ENCODE results near the gene ACTN4. TPM values are rescaled to one million over a fixed set of nuclear protein-coding genes. Genes with fewer than 3 reads are reported as not detected.
A peak's percentile ranks its signal among the peaks of the same experiment; 100 is the strongest.

Gene ACTN4
- total and polyA plus RNA-seq, 2 donors (not counting 1 experiment from before 2014, with no cell fraction given): 108 to 164 TPM

DNA sequence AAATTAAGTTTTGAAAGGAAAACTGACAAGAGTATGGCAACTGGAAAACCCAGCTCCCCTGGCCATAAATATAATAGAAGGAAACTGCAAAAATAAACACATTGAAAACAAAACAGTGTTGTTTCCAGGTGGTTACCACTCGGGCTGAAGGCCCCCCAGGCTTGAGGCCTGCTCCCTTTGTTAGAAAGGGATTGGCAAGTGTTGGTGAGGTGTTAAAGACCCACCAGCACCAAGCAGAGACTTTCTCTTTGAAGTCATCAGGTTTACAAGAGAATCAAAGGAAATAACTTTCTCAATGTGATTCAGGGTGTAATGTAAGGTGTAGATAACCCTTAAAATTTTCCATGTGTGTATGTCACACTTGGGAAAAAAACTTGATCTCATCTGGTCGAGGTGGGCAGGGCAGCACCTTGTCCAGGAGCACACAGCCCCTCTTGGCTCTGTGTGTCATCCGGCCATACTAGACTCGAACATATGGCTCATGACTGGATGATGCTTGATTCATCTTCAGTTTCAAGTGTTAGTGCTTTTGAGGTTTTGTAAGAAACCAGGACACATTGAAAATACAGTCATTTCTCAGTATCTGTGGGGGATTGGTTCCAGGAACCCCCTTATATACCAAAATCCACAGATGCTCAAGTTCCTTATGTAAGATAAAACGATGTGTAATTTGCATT is 7.8 kb downstream of the ACTN4 start:
- no peak overlapping the region for H3K4me3 Mint-ChIP-seq
- H3K4me3 ChIP-seq (ENCODE audit: control extremely low read depth in 1 of 5, extremely low read depth in 1 of 5, insufficient read depth in 1 of 5, low read depth in 2 of 5, low read length in 4 of 5): no peak overlapping the region
- TF ChIP-seq EZH2 (IDR thresholded peaks at IDR 0.05; ENCODE audit: borderline replicate concordance, insufficient read depth, low read depth, low read length, poor library complexity, severe bottlenecking) (no peak), CTCF (IDR thresholded peaks at IDR 0.05) (no peak)
- no peaks in the 10 kb centered on the region for H3K27me3 ChIP-seq (replicated peaks in 1 of 4; ENCODE audit: control extremely low read depth in 1 of 4, control insufficient read depth in 3 of 4, insufficient read depth in 4 of 4, low read length in 3 of 4)
- H2AFZ ChIP-seq (ENCODE audit: insufficient read depth, low read depth, low read length, poor library complexity, severe bottlenecking): no peak overlapping the region
- no peak overlapping the region for H3K4me2 ChIP-seq (replicated peaks; ENCODE audit: low read depth, low read length, poor library complexity, severe bottlenecking)
- H3K27ac Mint-ChIP-seq: peak overlapping the region; percentile 63
- H3K27ac ChIP-seq (ENCODE audit: low read length in 2 of 2): peak overlapping the region in 1 of 2 donors; percentile 27
- CTCF ChIA-PET: no interaction called here
- peaks cover 9 to 16% of the 10 kb centered on the region in 2 donors for H3K4me1 ChIP-seq (ENCODE audit: control insufficient read depth in 2 of 2, insufficient read depth in 2 of 2, low read length in 2 of 2)
- WGBS (ENCODE audit: insufficient coverage): 65% methylated on average over 3 of the region's 5 CpGs
- DNase-seq (no peak), ATAC-seq (ENCODE audit: low read depth) (no peak)
- H3K9me3 Mint-ChIP-seq (ENCODE audit: insufficient read depth): no peaks in the 10 kb centered on the region
- POLR2A ChIA-PET: no interaction called here
- intact Hi-C loops (cut with micrococcal nuclease): no loop called here
- H3K9me3 ChIP-seq (ENCODE audit: control extremely low read depth in 1 of 3, control insufficient read depth in 2 of 3, insufficient read depth in 1 of 3, low read length in 2 of 3): no peaks in the 10 kb centered on the region
- H3K27me3 Mint-ChIP-seq: no peaks in the 10 kb centered on the region
- H3K9ac ChIP-seq (ENCODE audit: low read length): no peak overlapping the region
- H3K4me1 Mint-ChIP-seq: peaks cover 56% of the 10 kb centered on the region
- peaks cover 0 to 18% of the 10 kb centered on the region in 2 experiments for H3K36me3 ChIP-seq (replicated peaks in 1 of 2; ENCODE audit: control extremely low read depth in 1 of 2, control insufficient read depth in 1 of 2, extremely low read depth in 1 of 2, insufficient read depth in 2 of 2, low read length in 1 of 2)
- H3K79me2 ChIP-seq (ENCODE audit: control insufficient read depth, insufficient read depth, low read length): peaks cover 95% of the 10 kb centered on the region
- H4K20me1 ChIP-seq (ENCODE audit: control insufficient read depth, insufficient read depth, low read length, poor library complexity, severe bottlenecking): peaks cover 57% of the 10 kb centered on the region

DNA sequence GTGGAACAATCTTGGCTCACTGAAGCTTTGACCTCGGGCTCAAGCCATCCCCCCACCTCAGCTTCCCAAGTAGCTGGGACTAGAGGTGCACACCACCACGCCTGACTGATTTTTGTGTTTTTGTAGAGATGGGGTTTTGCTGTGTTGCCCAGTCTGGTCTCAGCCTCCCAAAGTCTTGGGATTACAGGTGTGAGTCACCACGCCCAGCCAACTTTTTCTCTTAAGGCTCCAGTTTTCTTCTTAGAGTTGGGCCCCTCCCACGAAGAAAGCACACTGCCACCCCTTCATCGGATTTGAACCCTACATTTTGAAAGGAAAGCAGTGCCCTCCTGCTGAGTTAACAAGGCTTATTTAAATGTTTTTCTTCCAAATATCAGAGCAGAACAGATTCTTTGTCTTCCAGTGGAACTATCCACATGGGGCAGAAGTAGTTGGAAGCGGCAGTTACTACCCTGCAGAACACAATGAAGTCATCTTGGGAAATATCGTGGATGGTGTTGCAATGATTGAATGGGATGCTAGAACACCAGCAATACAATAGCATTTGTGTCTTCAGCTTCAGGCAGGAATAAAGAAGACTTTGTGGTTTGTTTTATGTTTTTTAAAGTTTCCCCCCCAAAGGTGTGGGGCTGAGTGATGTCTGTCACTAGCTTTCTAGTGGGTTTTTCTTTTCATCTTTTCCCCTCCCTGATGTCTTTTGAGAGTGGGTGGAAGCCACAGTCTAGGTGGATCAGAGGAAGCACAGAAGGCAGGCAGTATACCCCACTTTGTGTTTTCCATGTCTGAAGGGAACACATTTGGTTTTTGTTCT is 8.9 kb downstream of the ACTN4 start:
- Mint-ChIP-seq H3K4me3 (no peak overlapping the region), H3K9me3 (ENCODE audit: insufficient read depth) (no peaks in the 10 kb centered on the region), H3K27ac (peak overlapping the region; percentile 46), H3K4me1 (peaks cover 53% of the 10 kb centered on the region), H3K27me3 (no peaks in the 10 kb centered on the region)
- Histone ChIP-seq H2AFZ (ENCODE audit: insufficient read depth, low read depth, low read length, poor library complexity, severe bottlenecking) (no peak overlapping the region), H3K4me2 (replicated peaks; ENCODE audit: low read depth, low read length, poor library complexity, severe bottlenecking) (no peak overlapping the region), H3K27me3 (replicated peaks in 1 of 4; ENCODE audit: control extremely low read depth in 1 of 4, control insufficient read depth in 3 of 4, insufficient read depth in 4 of 4, low read length in 3 of 4) (no peaks in the 10 kb centered on the region), H3K9ac (ENCODE audit: low read length) (no peak overlapping the region), H3K4me3 (ENCODE audit: control extremely low read depth in 1 of 5, extremely low read depth in 1 of 5, insufficient read depth in 1 of 5, low read depth in 2 of 5, low read length in 4 of 5) (no peak overlapping the region), H3K36me3 (replicated peaks in 1 of 2; ENCODE audit: control extremely low read depth in 1 of 2, control insufficient read depth in 1 of 2, extremely low read depth in 1 of 2, insufficient read depth in 2 of 2, low read length in 1 of 2) (peaks cover 0 to 27% of the 10 kb centered on the region in 2 experiments), H3K27ac (ENCODE audit: low read length in 2 of 2) (peak overlapping the region in 1 of 2 donors; percentile 2), H3K4me1 (ENCODE audit: control insufficient read depth in 2 of 2, insufficient read depth in 2 of 2, low read length in 2 of 2) (peaks cover 6 to 12% of the 10 kb centered on the region in 2 donors), H4K20me1 (ENCODE audit: control insufficient read depth, insufficient read depth, low read length, poor library complexity, severe bottlenecking) (peaks cover 53% of the 10 kb centered on the region), H3K9me3 (ENCODE audit: control extremely low read depth in 1 of 3, control insufficient read depth in 2 of 3, insufficient read depth in 1 of 3, low read length in 2 of 3) (no peaks in the 10 kb centered on the region), H3K79me2 (ENCODE audit: control insufficient read depth, insufficient read depth, low read length) (peaks cover 95% of the 10 kb centered on the region)
- DNase-seq: no peak
- 95% methylated on average over 4 of the region's 7 CpGs for WGBS (ENCODE audit: insufficient coverage)
- ATAC-seq (ENCODE audit: low read depth): no peak
- intact Hi-C loops (cut with micrococcal nuclease): no loop called here
- ChIA-PET CTCF (interaction anchor here (0.7 to 1.4 kb wide), 2 partner anchors 12 to 21 kb away, joined by 3 to 5 read pairs; no protein-coding TSS in a partner anchor), POLR2A (no interaction called here)
- no peak for TF ChIP-seq CTCF (IDR thresholded peaks at IDR 0.05)
- TF ChIP-seq EZH2 (IDR thresholded peaks at IDR 0.05; ENCODE audit: borderline replicate concordance, insufficient read depth, low read depth, low read length, poor library complexity, severe bottlenecking): no peak

All from B cell (primary cell).